Neural progenitor cell (in vitro differentiated cells): ENCODE measurements around the gene SLIT1.

Source experiments
- CTCF ChIP-seq: fragments of 200-600 bp; sonication (generic); IDR thresholded peaks from 2 replicates; pipeline ENCODE4 v1.5.1; 2017; ENCODE audit warnings: antibody characterized with exemption, mild to moderate bottlenecking
- EZH2phosphoT487 ChIP-seq: fragments of 200-600 bp; sonication (generic); IDR thresholded peaks from 2 replicates; pipeline ENCODE4 v1.6.1; 2017; ENCODE audit warnings: antibody characterized with exemption

GRCh38 chr10:96959733-96960132 is 226.0 kb downstream of the SLIT1 start:
- TF ChIP-seq CTCF (no peak), EZH2phosphoT487 (no peak)
